GM12878 (cell line): ENCODE measurements around the gene DSE. TPM values are rescaled to one million over a fixed set of nuclear protein-coding genes. Genes with fewer than 3 reads are reported as not detected.

Experiments
- ATAC-seq: fragments of 200-7000 bp; cut with Tn5 transposase; 3 replicates; pipeline ENCODE4 v1.9.1; 2020; ENCODE audit warnings: mild to moderate bottlenecking, moderate library complexity
- BruUV-seq: library from RNA; stranded (reverse); fragments of 400-500 nt; replicated peaks from 2 replicates; lab custom pipeline; 2021; lab: Mats Ljungman, UMichigan
- CTCF ChIA-PET: fragments of 300-600 bp; sonication (Branson Sonifier 250); formaldehyde crosslinking; extraction: SDS; loops from one replicate; lab custom pipeline; 2021; ENCODE audit warnings: inconsistent platforms; lab: Yijun Ruan, JAX
- POLR2A ChIA-PET: fragments of 350-600 bp; formaldehyde crosslinking; extraction: SDS; loops from one replicate; lab custom pipeline; 2021; ENCODE audit warnings: inconsistent platforms; lab: Charles Lee
- RAD21 ChIA-PET: fragments of 300-600 bp; sonication (Branson Sonifier 250); formaldehyde crosslinking; loops from one replicate; lab custom pipeline; 2023; ENCODE audit warnings: antibody characterized with exemption; ENCODE audit not compliant: unreplicated experiment; lab: Charles Lee
- SMC1A ChIA-PET: fragments of 300-600 bp; sonication (Branson Sonifier 250); formaldehyde crosslinking; loops from one replicate; lab custom pipeline; 2023; ENCODE audit not compliant: unreplicated experiment, uncharacterized antibody; lab: Charles Lee
- DNase-seq: peaks from one replicate; pipeline ENCODE4 v3.0.0-alpha.2; 2011; ENCODE audit warnings: low read depth, low spot score
- FAIRE-seq: peaks from 3 replicates; lab custom pipeline; 2011; peaks lifted over from hg19 to GRCh38; lab: Jason Lieb, UNC
- H2AFZ ChIP-seq: 2 replicates; pipeline ENCODE4 v1.6.0; 2011; ENCODE audit warnings: low read depth, low read length, control low read depth; ENCODE audit not compliant: control insufficient read depth
- H3K27ac ChIP-seq: 2 replicates; pipeline ENCODE4 v1.5.1; 2011; ENCODE audit warnings: control low read depth; ENCODE audit not compliant: control insufficient read depth, insufficient read depth
- H3K27me3 ChIP-seq, 2 experiments: replicated peaks in 1 of 2; 2 replicates each; pipeline versions ENCODE4 v1.6.0 to v1.6.1; 2011; ENCODE audit warnings: low read length in 1 of 2; ENCODE audit not compliant: control insufficient read depth in 2 of 2, insufficient read depth in 2 of 2
- H3K36me3 ChIP-seq, 2 experiments: 2 replicates each; pipeline ENCODE4 v1.5.1; 2011; ENCODE audit warnings: low read length in 1 of 2; ENCODE audit not compliant: control insufficient read depth in 2 of 2, insufficient read depth in 2 of 2
- H3K4me1 ChIP-seq: 2 replicates; pipeline ENCODE4 v1.6.1; 2011; ENCODE audit warnings: mild to moderate bottlenecking, low read length, moderate library complexity, mixed read lengths; ENCODE audit not compliant: control insufficient read depth, insufficient read depth
- H3K4me2 ChIP-seq: 2 replicates; pipeline ENCODE4 v1.6.0; 2011; ENCODE audit warnings: control low read depth; ENCODE audit not compliant: control insufficient read depth, insufficient read depth
- H3K4me3 ChIP-seq: fragments of 200-600 bp; sonication (generic); 2 replicates; pipeline ENCODE4 v1.5.1; 2016
- H3K79me2 ChIP-seq: 2 replicates; pipeline ENCODE4 v1.6.0; 2011; ENCODE audit warnings: low read length; ENCODE audit not compliant: control insufficient read depth, insufficient read depth
- H3K9ac ChIP-seq: 2 replicates; pipeline ENCODE4 v1.8.0; 2011; ENCODE audit warnings: low read length, control low read depth, mixed read lengths; ENCODE audit not compliant: control insufficient read depth, insufficient read depth
- H3K9me3 ChIP-seq: replicated peaks from 3 replicates; pipeline ENCODE4 v1.5.1; 2011; ENCODE audit warnings: mild to moderate bottlenecking, low read length; ENCODE audit not compliant: control insufficient read depth, insufficient read depth
- H4K20me1 ChIP-seq: 2 replicates; pipeline ENCODE4 v1.6.0; 2011; ENCODE audit not compliant: control insufficient read depth, insufficient read depth
- ATF3 ChIP-seq: IDR thresholded peaks from 2 replicates; pipeline ENCODE4 v1.6.1; 2011; ENCODE audit warnings: low read depth, mild to moderate bottlenecking, low read length, moderate library complexity, borderline replicate concordance; ENCODE audit errors: extremely low read depth
- CEBPZ ChIP-seq: fragments of 150-350 bp; IDR thresholded peaks from 2 replicates; pipeline ENCODE4 v1.6.1; 2016; ENCODE audit warnings: low read depth, low read length
- ESRRA ChIP-seq: IDR thresholded peaks from 2 replicates; pipeline ENCODE4 v1.6.1; 2012; ENCODE audit warnings: mild to moderate bottlenecking, low read length, improper control_type of control experiment
- HDAC6 ChIP-seq: fragments of 200-600 bp; sonication (generic); IDR thresholded peaks from one replicate; pipeline ENCODE4 v1.8.0; 2017; ENCODE audit warnings: antibody characterized with exemption; ENCODE audit not compliant: unreplicated experiment
- KLF5 ChIP-seq: fragments of 450-650 bp; IDR thresholded peaks from 2 replicates; pipeline ENCODE4 v1.6.1; 2014; ENCODE audit warnings: mild to moderate bottlenecking; ENCODE audit not compliant: partially characterized antibody
- MEF2A ChIP-seq: IDR thresholded peaks from 2 replicates; pipeline ENCODE4 v1.6.1; 2011; ENCODE audit warnings: low read depth, mild to moderate bottlenecking, low read length, moderate library complexity; ENCODE audit not compliant: insufficient read depth
- NKRF ChIP-seq: fragments of 450-650 bp; conservative IDR thresholded peaks from 2 replicates; pipeline ENCODE4 v1.6.1; 2017; ENCODE audit warnings: mild to moderate bottlenecking, moderate library complexity
- RB1 ChIP-seq: fragments of 450-650 bp; formaldehyde crosslinking; IDR thresholded peaks from 2 replicates; pipeline ENCODE4 v1.6.1; 2017; ENCODE audit warnings: mild to moderate bottlenecking, borderline replicate concordance
- SMAD1 ChIP-seq: fragments of 450-650 bp; IDR thresholded peaks from 2 replicates; pipeline ENCODE4 v1.6.1; 2018; ENCODE audit warnings: mild to moderate bottlenecking, low read depth; ENCODE audit not compliant: partially characterized antibody
- SMC3 ChIP-seq: IDR thresholded peaks from 2 replicates; pipeline ENCODE4 v1.6.1; 2011; ENCODE audit warnings: low read length, improper control_type of control experiment, borderline replicate concordance
- SP1 ChIP-seq: IDR thresholded peaks from one replicate; pipeline ENCODE4 v1.6.1; 2011; ENCODE audit warnings: low read depth, low read length
- TCF7 ChIP-seq: IDR thresholded peaks from 2 replicates; pipeline ENCODE4 v1.6.1; 2014; ENCODE audit warnings: antibody characterized with exemption, borderline replicate concordance
- ZBTB4 ChIP-seq: fragments of 450-650 bp; formaldehyde crosslinking; IDR thresholded peaks from 2 replicates; pipeline ENCODE4 v1.4.0; 2022; ENCODE audit warnings: mild to moderate bottlenecking, moderate library complexity
- ZNF274 ChIP-seq: IDR thresholded peaks from one replicate; pipeline ENCODE4 v1.8.0; 2011; ENCODE audit not compliant: insufficient read length, insufficient read depth
- ZSCAN29 ChIP-seq: fragments of 450-650 bp; IDR thresholded peaks from 2 replicates; pipeline ENCODE4 v1.6.1; 2017; ENCODE audit warnings: mild to moderate bottlenecking, moderate library complexity
- WGBS: methylation state at CpG from one replicate; pipeline ENCODE4 v1.1.6; 2016; ENCODE audit warnings: low lambda C conversion rate; ENCODE audit not compliant: insufficient replicate concordance, insufficient coverage; ENCODE audit errors: missing lambda C conversion rate; 5-methylcytosine and 5-hydroxymethylcytosine counted together
- in situ Hi-C: fragments of 300-500 bp; cut with MboI; formaldehyde crosslinking; loops from 9 replicates; pipeline ENCODE4 v1.14.3; 2018; ENCODE audit warnings: mixed read lengths
- intact Hi-C: fragments of 100-400 bp; cut with micrococcal nuclease; formaldehyde crosslinking; loops from one replicate; pipeline ENCODE4 v1.14.2; 2022; ENCODE audit not compliant: unreplicated experiment
- polyA plus RNA-seq, 11 experiments: library from polyadenylated mRNA; depleted of rRNA in 4 of 11; unstranded in 6 of 11; stranded (reverse) in 5 of 11; fragments of >200 nt; fragmentation: Nextera tagmentation in 4 of 11; fragmentation: Illumina TruSeq in 1 of 11; extraction: Ambion mirVana in 4 of 11; extraction: Trizol in 1 of 11; gene quantifications; 1 replicate in 1 of 11; 2 replicates in 10 of 11; pipeline versions ENCODE4 v1.2.1 to v1.2.3, GENCODE V29; 2011 to 2016; ENCODE audit warnings: inconsistent platforms in 2 of 11, missing spikeins in 2 of 11, low read depth in 1 of 11
- total RNA-seq, 4 experiments: library from RNA; depleted of rRNA in 3 of 4; stranded (reverse); fragments of >200 nt in 3 of 4; fragmentation: Illumina TruSeq in 1 of 4; extraction: Trizol in 1 of 4; gene quantifications; 2 replicates each; pipeline versions ENCODE4 v1.2.1 to v1.2.3, GENCODE V29; 2013 to 2021

DSE gene
- total and polyA plus RNA-seq, 10 of the 15 experiments (the other 5 are each of a cell fraction or from before 2014, with no cell fraction given), result 12.6 to 76.4 (median 43.0) TPM

GRCh38 chr6:116400328-116400727, 29.6 kb downstream of the DSE start:
- intact Hi-C loops (loop anchor here (10.0 kb wide), 1 partner anchor 296 kb away; the partner anchor contains the start of gene NT5DC1), in situ Hi-C loops (no loop called here)
- Histone ChIP-seq H3K27me3 (no peaks in the 10 kb centered on the region), H3K9ac (no peak overlapping the region), H3K79me2 (peaks cover 82% of the 10 kb centered on the region), H3K4me2 (no peak overlapping the region), H3K27ac (no peak overlapping the region), H3K4me3 (no peak overlapping the region), H4K20me1 (no peaks in the 10 kb centered on the region), H3K9me3 (no peaks in the 10 kb centered on the region; the same call in 2 of the 3 replicates), H2AFZ (no peak overlapping the region), H3K4me1 (peaks cover 42% of the 10 kb centered on the region), H3K36me3 (peaks cover 0 to 7% of the 10 kb centered on the region in 2 experiments; a peak in 1 of 4 replicates)
- ATAC-seq, result no peak
- CTCF ChIA-PET, result interaction anchor here (1.6 to 6.1 kb wide), 5 partner anchors 9 to 135 kb away, joined by 4 to 85 read pairs (median 6); no protein-coding TSS in a partner anchor
- RAD21 ChIA-PET, result interaction anchor here (0.7 to 2.9 kb wide), 5 partner anchors 9 to 112 kb away, joined by 3 to 22 read pairs (median 3); partner anchors contain the start of gene DSE
- POLR2A ChIA-PET, result interaction anchor here (1.8 kb wide), 1 partner anchor 11 kb away, joined by 9 read pairs; no protein-coding TSS in a partner anchor
- no TSS peak for BruUV-seq
- FAIRE-seq, result no peak
- no peak for DNase-seq
- SMC1A ChIA-PET, result interaction anchor here (0.8 to 3.5 kb wide), 11 partner anchors 9 to 113 kb away, joined by 3 to 25 read pairs (median 4); partner anchors contain the start of gene DSE
- 100% methylated on average over 1 of the region's 1 CpG for WGBS
- TF ChIP-seq SMAD1, result no peak
- no peak for TF ChIP-seq ZBTB4 (CRISPR knock-in tag)
- TF ChIP-seq ESRRA, result no peak
- no peak for TF ChIP-seq CEBPZ
- no peak for TF ChIP-seq TCF7
- no peak for TF ChIP-seq RB1
- no peak for TF ChIP-seq MEF2A
- TF ChIP-seq ATF3, result no peak
- TF ChIP-seq ZNF274, result no peak
- no peak for TF ChIP-seq SP1
- TF ChIP-seq HDAC6, result no peak
- TF ChIP-seq KLF5, result no peak
- TF ChIP-seq SMC3, result no peak
- no peak for TF ChIP-seq ZSCAN29
- TF ChIP-seq NKRF, result no peak
